ENCODE results near the gene ARHGEF2. TPM values are rescaled to one million over a fixed set of nuclear protein-coding genes. Genes with fewer than 3 reads are reported as not detected.

ARHGEF2 gene
- total and polyA plus RNA-seq, 2 donors from 2014 or later: 32.3 to 99.6 TPM

- intact Hi-C loops (cut with DNase I): no loop called here
- DNase-seq (peak in 1 of 5 donors; percentile 54), FAIRE-seq (no peak)
- Histone ChIP-seq H3K27me3 (ENCODE audit: control insufficient read depth, insufficient read depth, low read length) (no peaks in the 10 kb centered on the region), H3K4me1 (ENCODE audit: control insufficient read depth in 2 of 3, insufficient read depth in 2 of 3, low read depth in 1 of 3, low read length in 3 of 3) (peaks cover 7 to 51% (median 27%) of the 10 kb centered on the region in 3 donors), H3K27ac (ENCODE audit: low read depth in 2 of 2, low read length in 2 of 2) (peak overlapping the region; percentile 92 to 94), H3K36me3 (ENCODE audit: control insufficient read depth in 2 of 3, insufficient read depth in 3 of 3, low read length in 3 of 3) (no peaks in the 10 kb centered on the region), H3K9me3 (ENCODE audit: control insufficient read depth in 2 of 3, insufficient read depth in 1 of 3, low read length in 3 of 3) (no peaks in the 10 kb centered on the region), H3K4me3 (ENCODE audit: low read length in 3 of 3) (peak overlapping the region; percentile 59 to 73 (median 71)), H3K9ac (ENCODE audit: low read length in 3 of 3) (peak overlapping the region; percentile 24 to 87 (median 86))
- no peak for TF ChIP-seq CTCF (IDR thresholded peaks at IDR 0.05; ENCODE audit: borderline replicate concordance, extremely low read depth, insufficient read depth)
Measured at GRCh38 chr1:155976913-155977689, 1.2 kb downstream of the ARHGEF2 start.

- Histone ChIP-seq H3K4me1 (ENCODE audit: control insufficient read depth in 2 of 3, insufficient read depth in 2 of 3, low read depth in 1 of 3, low read length in 3 of 3) (peaks cover 6 to 50% (median 28%) of the 10 kb centered on the region in 3 donors), H3K36me3 (ENCODE audit: control insufficient read depth in 2 of 3, insufficient read depth in 3 of 3, low read length in 3 of 3) (no peaks in the 10 kb centered on the region), H3K27ac (ENCODE audit: low read depth in 2 of 2, low read length in 2 of 2) (peak overlapping the region; percentile 92 to 94), H3K9ac (ENCODE audit: low read length in 3 of 3) (peak overlapping the region; percentile 7 to 87 (median 60)), H3K9me3 (ENCODE audit: control insufficient read depth in 2 of 3, insufficient read depth in 1 of 3, low read length in 3 of 3) (no peaks in the 10 kb centered on the region), H3K4me3 (ENCODE audit: low read length in 3 of 3) (peak overlapping the region; percentile 60 to 73 (median 71)), H3K27me3 (ENCODE audit: control insufficient read depth, insufficient read depth, low read length) (no peaks in the 10 kb centered on the region)
- intact Hi-C loops (cut with DNase I): no loop called here
- FAIRE-seq: no peak
- peak; percentile 57 to 87 (median 69) for DNase-seq
- TF ChIP-seq CTCF (IDR thresholded peaks at IDR 0.05; ENCODE audit: borderline replicate concordance, extremely low read depth, insufficient read depth): no peak
Measured at GRCh38 chr1:155976062-155976912, 2.1 kb downstream of the ARHGEF2 start.

- Histone ChIP-seq H3K9ac (ENCODE audit: low read length in 3 of 3) (peak overlapping the region in 2 of 3 donors; percentile 60 to 87), H3K36me3 (ENCODE audit: control insufficient read depth in 2 of 3, insufficient read depth in 3 of 3, low read length in 3 of 3) (no peaks in the 10 kb centered on the region), H3K27ac (ENCODE audit: low read depth in 2 of 2, low read length in 2 of 2) (peak overlapping the region in 1 of 2 donors; percentile 53), H3K27me3 (ENCODE audit: control insufficient read depth, insufficient read depth, low read length) (no peaks in the 10 kb centered on the region), H3K4me3 (ENCODE audit: low read length in 3 of 3) (peak overlapping the region; percentile 42 to 73 (median 60)), H3K9me3 (ENCODE audit: control insufficient read depth in 2 of 3, insufficient read depth in 1 of 3, low read length in 3 of 3) (no peaks in the 10 kb centered on the region), H3K4me1 (ENCODE audit: control insufficient read depth in 2 of 3, insufficient read depth in 2 of 3, low read depth in 1 of 3, low read length in 3 of 3) (peaks cover 2 to 49% (median 23%) of the 10 kb centered on the region in 3 donors)
- no peak for TF ChIP-seq CTCF (IDR thresholded peaks at IDR 0.05; ENCODE audit: borderline replicate concordance, extremely low read depth, insufficient read depth)
- intact Hi-C loops (cut with DNase I): no loop called here
- peak in 1 of 5 donors; percentile 7 for DNase-seq
- no peak for FAIRE-seq
Measured at GRCh38 chr1:155975375-155976061, 2.8 kb downstream of the ARHGEF2 start.

Measured in kidney (tissue), 14 donors.